OCI-LY7 (cell line): Measurements from ENCODE around the gene PHACTR2. TPM values are rescaled to one million over a fixed set of nuclear protein-coding genes. Genes with fewer than 3 reads are reported as not detected.

ENCODE experiments used
- BruUV-seq: library from RNA; stranded (reverse); fragments of 400-500 nt; replicated peaks from 2 replicates; lab custom pipeline; 2021; lab: Mats Ljungman, UMichigan
- CTCF ChIA-PET: fragments of 300-600 bp; sonication (Branson Sonifier 250); formaldehyde crosslinking; loops from one replicate; lab custom pipeline; 2022; ENCODE audit warnings: antibody characterized with exemption; ENCODE audit not compliant: unreplicated experiment; lab: Charles Lee
- POLR2A ChIA-PET: fragments of 300-600 bp; sonication (Branson Sonifier 250); formaldehyde crosslinking; loops from one replicate; lab custom pipeline; 2022; ENCODE audit warnings: antibody characterized with exemption; lab: Charles Lee
- DNase-seq: peaks from one replicate; pipeline ENCODE4 v3.0.0-alpha.2; 2015; ENCODE audit warnings: low spot score
- H2AFZ ChIP-seq: fragments of 200-600 bp; sonication (generic), shearing (Covaris generic); 2 replicates; pipeline ENCODE4 v1.6.1; 2014; ENCODE audit warnings: mild to moderate bottlenecking, antibody characterized with exemption, low read length, moderate library complexity
- H3K27ac ChIP-seq: fragments of 200-600 bp; sonication (generic); 2 replicates; pipeline ENCODE4 v1.5.1; 2014; ENCODE audit warnings: mixed run types, low read depth, mild to moderate bottlenecking, moderate library complexity, low read length, inconsistent platforms; ENCODE audit not compliant: poor library complexity, severe bottlenecking
- H3K36me3 ChIP-seq: fragments of 200-600 bp; sonication (generic); 2 replicates; pipeline ENCODE4 v1.6.1; 2014; ENCODE audit warnings: mild to moderate bottlenecking, antibody characterized with exemption, low read length, moderate library complexity, mixed read lengths; ENCODE audit not compliant: insufficient read depth
- H3K4me1 ChIP-seq: fragments of 200-600 bp; sonication (generic); 2 replicates; pipeline ENCODE4 v1.5.1; 2014; ENCODE audit warnings: mild to moderate bottlenecking, low read length; ENCODE audit not compliant: insufficient read depth, poor library complexity, severe bottlenecking
- H3K4me2 ChIP-seq: fragments of 200-600 bp; sonication (generic); 2 replicates; pipeline ENCODE4 v1.6.1; 2014; ENCODE audit warnings: mild to moderate bottlenecking, low read length
- H3K4me3 ChIP-seq: fragments of 200-600 bp; sonication (generic); 2 replicates; pipeline ENCODE4 v1.5.1; 2014; ENCODE audit warnings: mild to moderate bottlenecking, low read depth, low read length; ENCODE audit not compliant: poor library complexity, severe bottlenecking
- H3K79me2 ChIP-seq: fragments of 200-600 bp; sonication (generic); 2 replicates; pipeline ENCODE4 v1.6.1; 2016; ENCODE audit warnings: low read depth, mild to moderate bottlenecking, low read length, moderate library complexity, mixed read lengths; ENCODE audit not compliant: insufficient read depth
- H3K9me2 ChIP-seq: fragments of 200-600 bp; sonication (generic); 2 replicates; pipeline ENCODE4 v1.6.1; 2016; ENCODE audit warnings: mild to moderate bottlenecking, low read length, mixed read lengths; ENCODE audit not compliant: insufficient read depth
- H3K9me3 ChIP-seq: fragments of 200-600 bp; sonication (generic); 2 replicates; pipeline ENCODE4 v1.6.1; 2014; ENCODE audit warnings: mild to moderate bottlenecking, mixed run types, low read length, mixed read lengths
- H4K20me1 ChIP-seq: fragments of 200-600 bp; sonication (generic); 2 replicates; pipeline ENCODE4 v1.6.1; 2014; ENCODE audit warnings: mild to moderate bottlenecking, antibody characterized with exemption, low read length, moderate library complexity, mixed read lengths; ENCODE audit not compliant: insufficient read depth
- EZH2phosphoT487 ChIP-seq: fragments of 200-600 bp; sonication (generic); IDR thresholded peaks from 2 replicates; pipeline ENCODE4 v1.6.1; 2018; ENCODE audit warnings: low read depth, borderline replicate concordance, mild to moderate bottlenecking, mixed run types, antibody characterized with exemption, low read length, moderate library complexity, mixed read lengths
- intact Hi-C: fragments of 100-400 bp; cut with micrococcal nuclease; formaldehyde crosslinking; loops from one replicate; pipeline ENCODE4 v1.10.0; 2022; ENCODE audit not compliant: unreplicated experiment
- total RNA-seq, 2 experiments: library from RNA; depleted of rRNA in 1 of 2; stranded (reverse); fragments of >200 nt in 1 of 2; shearing (Covaris generic) in 1 of 2; gene quantifications; 2 replicates each; pipeline ENCODE4 v1.2.3, GENCODE V29; 2014 to 2022
- TF ChIP-seq, protein P1 (sequence below): fragments of 200-600 bp; sonication (generic); conservative IDR thresholded peaks from 2 replicates; pipeline ENCODE4 v1.5.1; 2014; ENCODE audit warnings: mild to moderate bottlenecking, antibody characterized with exemption, low read length, moderate library complexity, mixed read lengths

PHACTR2 gene
- total RNA-seq, 2 experiments from 2014 or later, result 0.06 to 5.4 TPM

DNA sequence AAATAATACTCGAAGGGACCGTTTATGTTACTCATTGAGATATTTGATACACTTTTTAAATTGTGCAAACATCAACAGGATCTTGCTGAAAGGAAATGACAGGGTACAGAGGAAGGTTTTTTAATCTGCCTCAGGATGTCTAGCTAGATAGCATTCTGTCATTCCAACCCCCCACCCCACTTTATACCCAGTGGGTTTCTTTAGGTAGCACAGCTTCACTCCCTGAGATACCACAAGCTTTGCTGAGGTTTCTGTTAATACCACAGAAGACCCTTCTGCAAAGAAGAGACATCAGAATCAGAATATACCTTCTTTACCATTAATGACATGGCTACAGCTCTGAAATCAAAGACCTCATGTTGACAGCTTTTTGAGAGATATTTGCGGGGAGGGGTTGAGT lies 1.3 kb downstream of the PHACTR2 start:
- H3K4me3 ChIP-seq, result no peak overlapping the region
- H3K9me2 ChIP-seq, result no peaks in the 10 kb centered on the region
- no TSS peak for BruUV-seq
- H3K9me3 ChIP-seq, result 0 out of 2 replicates have a peak, but pooled peaks cover 5% of the 10 kb centered on the region
- CTCF ChIA-PET, result no interaction called here
- DNase-seq, result no peak
- intact Hi-C loops, result no loop called here
- no peaks in the 10 kb centered on the region for H4K20me1 ChIP-seq
- H3K27ac ChIP-seq, result no peak overlapping the region
- no peak overlapping the region for H2AFZ ChIP-seq
- H3K4me1 ChIP-seq, result no peaks in the 10 kb centered on the region
- no peaks in the 10 kb centered on the region for H3K36me3 ChIP-seq
- H3K4me2 ChIP-seq, result no peak overlapping the region
- TF ChIP-seq, protein P1, sequence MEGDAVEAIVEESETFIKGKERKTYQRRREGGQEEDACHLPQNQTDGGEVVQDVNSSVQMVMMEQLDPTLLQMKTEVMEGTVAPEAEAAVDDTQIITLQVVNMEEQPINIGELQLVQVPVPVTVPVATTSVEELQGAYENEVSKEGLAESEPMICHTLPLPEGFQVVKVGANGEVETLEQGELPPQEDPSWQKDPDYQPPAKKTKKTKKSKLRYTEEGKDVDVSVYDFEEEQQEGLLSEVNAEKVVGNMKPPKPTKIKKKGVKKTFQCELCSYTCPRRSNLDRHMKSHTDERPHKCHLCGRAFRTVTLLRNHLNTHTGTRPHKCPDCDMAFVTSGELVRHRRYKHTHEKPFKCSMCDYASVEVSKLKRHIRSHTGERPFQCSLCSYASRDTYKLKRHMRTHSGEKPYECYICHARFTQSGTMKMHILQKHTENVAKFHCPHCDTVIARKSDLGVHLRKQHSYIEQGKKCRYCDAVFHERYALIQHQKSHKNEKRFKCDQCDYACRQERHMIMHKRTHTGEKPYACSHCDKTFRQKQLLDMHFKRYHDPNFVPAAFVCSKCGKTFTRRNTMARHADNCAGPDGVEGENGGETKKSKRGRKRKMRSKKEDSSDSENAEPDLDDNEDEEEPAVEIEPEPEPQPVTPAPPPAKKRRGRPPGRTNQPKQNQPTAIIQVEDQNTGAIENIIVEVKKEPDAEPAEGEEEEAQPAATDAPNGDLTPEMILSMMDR, result no peak
- POLR2A ChIA-PET, result interaction anchor here (0.7 kb wide), 1 partner anchor 379 kb away, joined by 4 read pairs; no protein-coding TSS in a partner anchor
- no peaks in the 10 kb centered on the region for H3K79me2 ChIP-seq

DNA sequence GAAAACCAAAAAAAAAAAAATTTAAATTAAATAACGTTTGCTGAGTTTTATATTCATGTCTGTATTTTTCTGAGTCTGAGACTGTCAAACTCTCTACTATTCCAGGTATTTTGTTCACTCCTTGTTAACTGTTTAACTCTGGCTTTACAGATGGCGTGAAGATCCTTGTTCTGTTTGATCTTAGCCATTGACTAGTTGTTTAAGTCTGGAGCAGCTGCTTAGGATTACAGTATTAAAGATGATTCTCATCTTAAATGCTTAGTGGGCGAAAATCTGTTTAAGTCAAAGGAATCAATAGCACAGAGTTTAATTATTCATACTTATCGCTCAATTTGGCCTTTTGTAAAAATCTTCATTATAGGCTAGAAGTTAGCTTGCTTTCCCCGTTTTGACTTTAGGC lies 2.4 kb downstream of the PHACTR2 start:
- BruUV-seq, result no TSS peak
- Histone ChIP-seq H3K4me3 (no peak overlapping the region), H2AFZ (no peak overlapping the region), H3K9me2 (no peaks in the 10 kb centered on the region), H3K79me2 (no peaks in the 10 kb centered on the region), H3K9me3 (0 out of 2 replicates have a peak, but pooled peaks cover 5% of the 10 kb centered on the region), H3K4me1 (no peaks in the 10 kb centered on the region), H4K20me1 (no peaks in the 10 kb centered on the region), H3K36me3 (no peaks in the 10 kb centered on the region), H3K27ac (no peak overlapping the region), H3K4me2 (no peak overlapping the region)
- ChIA-PET CTCF (no interaction called here), POLR2A (no interaction called here)
- no peak for DNase-seq
- TF ChIP-seq, protein P1, result no peak
- TF ChIP-seq EZH2phosphoT487, result no peak
- intact Hi-C loops, result no loop called here

GRCh38 chr6:143682805-143683204 lies 5.0 kb downstream of the PHACTR2 start:
- CTCF ChIA-PET, result no interaction called here
- POLR2A ChIA-PET, result no interaction called here
- Histone ChIP-seq H4K20me1 (no peaks in the 10 kb centered on the region), H3K9me2 (no peaks in the 10 kb centered on the region), H3K4me3 (no peak overlapping the region), H3K79me2 (no peaks in the 10 kb centered on the region), H3K4me1 (no peaks in the 10 kb centered on the region), H2AFZ (no peak overlapping the region), H3K9me3 (0 out of 2 replicates have a peak, but pooled peaks cover 5% of the 10 kb centered on the region), H3K36me3 (no peaks in the 10 kb centered on the region), H3K4me2 (no peak overlapping the region), H3K27ac (no peak overlapping the region)
- intact Hi-C loops, result no loop called here
- no TSS peak for BruUV-seq
- TF ChIP-seq EZH2phosphoT487, result no peak
- TF ChIP-seq, protein P1, result no peak
- no peak for DNase-seq
